Lower leg skin (tissue), 3 donors: Measurements from ENCODE around the gene CCDC43.

Source experiments
- POLR2A ChIP-seq, 2 donors: fragments of 450-650 bp; IDR thresholded peaks; one replicate each; pipeline ENCODE4 v1.6.1; 2016 to 2017; ENCODE audit warnings: antibody characterized with exemption in 2 of 2, mild to moderate bottlenecking in 1 of 2, moderate library complexity in 1 of 2
- TF ChIP-seq, protein P1 (sequence below), 3 donors: fragments of 450-650 bp; IDR thresholded peaks; one replicate each; pipeline ENCODE4 v1.5.1; 2016; ENCODE audit warnings: antibody characterized with exemption in 3 of 3, mild to moderate bottlenecking in 3 of 3, moderate library complexity in 2 of 3

DNA sequence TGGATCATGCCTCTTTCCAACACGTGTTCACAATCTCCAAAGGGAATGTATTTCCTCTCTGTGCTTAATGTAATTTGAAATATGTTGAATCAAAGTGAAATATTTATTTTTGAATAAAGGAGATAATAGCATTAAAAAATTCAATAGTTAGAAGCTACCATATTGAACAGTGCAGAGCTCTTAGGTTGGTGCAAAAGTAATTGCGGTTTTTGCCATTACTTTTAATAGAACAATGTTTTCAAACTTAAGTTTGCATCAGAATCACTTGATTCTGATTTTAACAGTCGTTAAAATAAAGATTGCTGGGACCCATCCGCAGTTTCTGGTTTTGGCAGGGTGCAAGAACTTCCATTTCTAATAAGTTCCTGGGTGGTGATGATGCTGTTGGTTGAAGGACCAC lies 43.3 kb downstream of the CCDC43 start:
- TF ChIP-seq, protein P1, sequence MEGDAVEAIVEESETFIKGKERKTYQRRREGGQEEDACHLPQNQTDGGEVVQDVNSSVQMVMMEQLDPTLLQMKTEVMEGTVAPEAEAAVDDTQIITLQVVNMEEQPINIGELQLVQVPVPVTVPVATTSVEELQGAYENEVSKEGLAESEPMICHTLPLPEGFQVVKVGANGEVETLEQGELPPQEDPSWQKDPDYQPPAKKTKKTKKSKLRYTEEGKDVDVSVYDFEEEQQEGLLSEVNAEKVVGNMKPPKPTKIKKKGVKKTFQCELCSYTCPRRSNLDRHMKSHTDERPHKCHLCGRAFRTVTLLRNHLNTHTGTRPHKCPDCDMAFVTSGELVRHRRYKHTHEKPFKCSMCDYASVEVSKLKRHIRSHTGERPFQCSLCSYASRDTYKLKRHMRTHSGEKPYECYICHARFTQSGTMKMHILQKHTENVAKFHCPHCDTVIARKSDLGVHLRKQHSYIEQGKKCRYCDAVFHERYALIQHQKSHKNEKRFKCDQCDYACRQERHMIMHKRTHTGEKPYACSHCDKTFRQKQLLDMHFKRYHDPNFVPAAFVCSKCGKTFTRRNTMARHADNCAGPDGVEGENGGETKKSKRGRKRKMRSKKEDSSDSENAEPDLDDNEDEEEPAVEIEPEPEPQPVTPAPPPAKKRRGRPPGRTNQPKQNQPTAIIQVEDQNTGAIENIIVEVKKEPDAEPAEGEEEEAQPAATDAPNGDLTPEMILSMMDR (IDR thresholded peaks at IDR 0.05), result no peak
- TF ChIP-seq POLR2A (IDR thresholded peaks at IDR 0.05), result no peak
